C4-2B (cell line): Measurements from ENCODE around the gene CUEDC1.

Source experiments
- CTCF ChIP-seq: fragments of 450-650 bp; conservative IDR thresholded peaks from 2 replicates; pipeline ENCODE4 v1.5.1; 2017; ENCODE audit warnings: mild to moderate bottlenecking
- ZFX ChIP-seq: fragments of 450-650 bp; IDR thresholded peaks from 2 replicates; pipeline ENCODE4 v1.6.1; 2017

DNA sequence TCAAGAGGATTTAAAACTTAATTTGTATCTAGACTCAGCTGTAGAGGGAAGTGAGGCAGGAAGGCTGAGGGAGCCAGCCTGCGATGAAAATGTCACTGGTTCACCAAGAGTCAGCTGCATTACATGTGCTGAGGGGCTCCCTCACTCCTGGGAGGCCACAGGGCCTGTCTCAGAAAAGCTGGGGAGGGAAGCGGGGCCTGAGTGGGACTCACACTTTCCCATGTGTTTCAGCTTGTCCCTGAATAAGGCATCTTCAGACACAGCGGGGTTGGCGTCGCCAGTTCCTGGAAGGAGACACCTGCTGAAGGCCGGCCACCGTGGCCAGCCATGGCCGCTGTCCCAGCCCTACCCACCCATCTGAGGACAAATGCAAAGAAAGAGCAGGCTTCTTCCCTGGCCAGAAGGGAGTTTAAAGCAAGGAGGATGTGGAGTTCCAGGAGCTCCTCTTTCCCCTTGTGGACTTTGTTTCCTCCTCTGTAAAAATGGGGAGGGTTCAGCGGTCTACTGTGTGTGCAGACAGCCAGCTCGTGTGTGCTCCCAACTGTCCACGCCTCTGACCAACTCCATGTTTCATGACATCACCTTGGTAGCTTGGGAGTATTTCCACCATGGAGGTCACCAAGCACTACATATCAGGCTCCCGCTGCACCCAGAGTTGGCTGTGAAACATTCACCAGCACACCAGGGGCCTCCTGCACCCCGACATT, 86.1 kb downstream of the CUEDC1 start:
- no peak for TF ChIP-seq CTCF
- no peak for TF ChIP-seq ZFX
